Measurements from ENCODE around the gene PCDH17. TPM values are rescaled to one million over a fixed set of nuclear protein-coding genes. Genes with fewer than 3 reads are reported as not detected.

The PCDH17 gene
- total RNA-seq, 4 donors from 2014 or later, result 2.3 to 26.0 (median 3.7) TPM

GRCh38 chr13:57632276-57633140 is 964 bp downstream of the PCDH17 start:
- no peaks in the 10 kb centered on the region for H3K9me3 ChIP-seq
- peak in 1 of 2 donors; percentile 3 for DNase-seq
- intact Hi-C loops (cut with DNase I), result no loop called here
- WGBS, 2 donors, result 1 to 9% methylated on average over 31 to 51 of the region's 70 CpGs
- peak overlapping the region in 2 of 3 donors; percentile 51 to 63 for H3K27ac ChIP-seq
- H3K4me3 ChIP-seq (replicated peaks in 1 of 3), result peak overlapping the region in 2 of 3 donors; percentile 6 to 30
- no peaks in the 10 kb centered on the region for H3K36me3 ChIP-seq
- H3K27me3 ChIP-seq, result peaks cover 28% of the 10 kb centered on the region
- TF ChIP-seq POLR2A (IDR thresholded peaks at IDR 0.05), result no peak
- no peak for TF ChIP-seq CTCF (IDR thresholded peaks at IDR 0.05)
- peaks cover 17 to 20% of the 10 kb centered on the region in 2 donors for H3K4me1 ChIP-seq

- peak; percentile 12 to 20 for DNase-seq
- intact Hi-C loops (cut with DNase I), result no loop called here
- TF ChIP-seq CTCF (IDR thresholded peaks at IDR 0.05) (peak in 3 of 6 experiments; percentile 12 to 41 (median 13)), POLR2A (IDR thresholded peaks at IDR 0.05) (no peak)
- H3K27me3 ChIP-seq, result peaks cover 28% of the 10 kb centered on the region
- H3K4me3 ChIP-seq (replicated peaks in 1 of 3), result peak overlapping the region in 1 of 3 donors; percentile 30
- 4 to 8% methylated on average over 32 to 44 of the region's 77 CpGs for WGBS, 2 donors
- no peaks in the 10 kb centered on the region for H3K9me3 ChIP-seq
- H3K36me3 ChIP-seq, result no peaks in the 10 kb centered on the region
- H3K4me1 ChIP-seq, result peaks cover 17 to 20% of the 10 kb centered on the region in 2 donors
- H3K27ac ChIP-seq, result peak overlapping the region in 1 of 3 donors; percentile 50
Observed at GRCh38 chr13:57633141-57633949, 1.8 kb downstream of the PCDH17 start.

GRCh38 chr13:57633950-57634838 is 2.6 kb downstream of the PCDH17 start:
- no peak for DNase-seq
- intact Hi-C loops (cut with DNase I), result no loop called here
- Histone ChIP-seq H3K4me1 (peaks cover 17 to 19% of the 10 kb centered on the region in 2 donors), H3K27me3 (peaks cover 24% of the 10 kb centered on the region), H3K4me3 (replicated peaks in 1 of 3) (peak overlapping the region in 1 of 3 donors; percentile 30), H3K27ac (peak overlapping the region in 2 of 3 donors; percentile 6 to 50), H3K9me3 (no peaks in the 10 kb centered on the region), H3K36me3 (no peaks in the 10 kb centered on the region)
- peak in 1 of 6 experiments; percentile 5 for TF ChIP-seq CTCF (IDR thresholded peaks at IDR 0.05)
- TF ChIP-seq POLR2A (IDR thresholded peaks at IDR 0.05), result no peak
- whole genome bisulfite sequencing, 2 donors, result 3 to 13% methylated on average over 16 to 40 of the region's 78 CpGs

- intact Hi-C loops (cut with DNase I), result no loop called here
- TF ChIP-seq CTCF (IDR thresholded peaks at IDR 0.05) (no peak), POLR2A (IDR thresholded peaks at IDR 0.05) (no peak)
- Histone ChIP-seq H3K27ac (no peak overlapping the region), H3K4me1 (peaks cover 13 to 17% of the 10 kb centered on the region in 2 donors), H3K27me3 (peaks cover 19% of the 10 kb centered on the region), H3K9me3 (no peaks in the 10 kb centered on the region), H3K4me3 (replicated peaks in 1 of 3) (peak overlapping the region in 1 of 3 donors; percentile 30), H3K36me3 (no peaks in the 10 kb centered on the region)
- no peak for DNase-seq
- WGBS, 2 donors, result 9 to 12% methylated on average over 15 of the region's 15 CpGs
Observed at GRCh38 chr13:57634839-57635165, 3.3 kb downstream of the PCDH17 start.
